ENCODE results near the gene MSLN.

Gene MSLN

DNA sequence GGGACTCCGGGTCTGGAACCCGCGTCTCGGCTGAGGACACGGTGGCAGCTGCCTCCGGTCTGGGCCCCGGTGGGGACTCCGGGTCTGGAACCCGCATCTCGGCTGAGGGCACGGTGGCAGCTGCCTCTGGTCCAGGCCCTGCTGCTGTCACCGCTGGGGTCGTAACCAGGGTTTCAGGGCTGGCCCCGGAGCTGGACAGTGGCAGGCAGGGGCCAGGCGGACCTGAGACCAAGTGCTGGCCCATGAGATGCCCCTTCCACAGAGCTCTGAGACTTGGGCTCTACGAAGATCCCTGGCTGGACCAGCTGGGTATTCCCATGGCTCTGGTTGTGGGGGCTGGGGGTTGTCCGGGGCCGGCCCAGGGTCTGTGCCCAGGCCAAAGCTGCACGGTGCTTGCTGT lies 23.9 kb downstream of the MSLN start:
- TF ChIP-seq, protein P1, sequence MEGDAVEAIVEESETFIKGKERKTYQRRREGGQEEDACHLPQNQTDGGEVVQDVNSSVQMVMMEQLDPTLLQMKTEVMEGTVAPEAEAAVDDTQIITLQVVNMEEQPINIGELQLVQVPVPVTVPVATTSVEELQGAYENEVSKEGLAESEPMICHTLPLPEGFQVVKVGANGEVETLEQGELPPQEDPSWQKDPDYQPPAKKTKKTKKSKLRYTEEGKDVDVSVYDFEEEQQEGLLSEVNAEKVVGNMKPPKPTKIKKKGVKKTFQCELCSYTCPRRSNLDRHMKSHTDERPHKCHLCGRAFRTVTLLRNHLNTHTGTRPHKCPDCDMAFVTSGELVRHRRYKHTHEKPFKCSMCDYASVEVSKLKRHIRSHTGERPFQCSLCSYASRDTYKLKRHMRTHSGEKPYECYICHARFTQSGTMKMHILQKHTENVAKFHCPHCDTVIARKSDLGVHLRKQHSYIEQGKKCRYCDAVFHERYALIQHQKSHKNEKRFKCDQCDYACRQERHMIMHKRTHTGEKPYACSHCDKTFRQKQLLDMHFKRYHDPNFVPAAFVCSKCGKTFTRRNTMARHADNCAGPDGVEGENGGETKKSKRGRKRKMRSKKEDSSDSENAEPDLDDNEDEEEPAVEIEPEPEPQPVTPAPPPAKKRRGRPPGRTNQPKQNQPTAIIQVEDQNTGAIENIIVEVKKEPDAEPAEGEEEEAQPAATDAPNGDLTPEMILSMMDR (IDR thresholded peaks at IDR 0.05): no peak
- no peak overlapping the region for H3K27ac ChIP-seq
- no peak overlapping the region for H3K4me3 ChIP-seq
- no peak for DNase-seq (ENCODE audit: low spot score)

- DNase-seq (ENCODE audit: low spot score): no peak
- H3K4me3 ChIP-seq: no peak overlapping the region
- TF ChIP-seq, protein P1 (IDR thresholded peaks at IDR 0.05): peak; percentile 25
- H3K27ac ChIP-seq: no peak overlapping the region
Observed at GRCh38 chr16:785563-786535, 25.3 kb downstream of the MSLN start.

GRCh38 chr16:787321-787966 lies 26.9 kb downstream of the MSLN start:
- H3K27ac ChIP-seq: peak overlapping the region in 1 of 2 donors; percentile 54
- H3K4me3 ChIP-seq: peak overlapping the region; percentile 100
- DNase-seq (ENCODE audit: low spot score): no peak
- TF ChIP-seq, protein P1 (IDR thresholded peaks at IDR 0.05): no peak

DNA sequence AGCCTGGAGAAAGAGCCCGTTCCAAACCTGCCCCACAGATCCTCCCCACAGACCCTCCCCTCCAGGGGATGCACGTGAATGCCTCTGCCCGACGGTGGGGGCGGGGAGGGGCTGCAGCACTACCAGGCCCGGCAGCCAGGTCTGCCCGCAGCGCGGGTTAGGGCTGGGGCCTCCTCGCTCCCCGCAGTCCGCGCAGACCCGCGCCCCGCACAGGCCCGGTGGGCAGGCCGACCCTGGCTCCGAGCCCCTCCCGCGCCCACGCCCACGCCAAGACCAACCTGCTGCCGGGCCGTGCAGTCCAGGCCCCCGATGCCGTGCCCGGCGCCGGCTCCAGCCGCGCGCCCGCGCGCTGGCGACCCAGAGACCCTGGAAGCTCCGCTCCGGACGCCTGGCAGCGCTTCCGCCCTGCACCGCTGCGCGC lies 27.5 kb downstream of the MSLN start, which contains the start of gene RPUSD1:
Gene RPUSD1 (minus strand): TSS at position 404 of the 421 bp plus-strand sequence. CDS start 644 bp downstream, outside the sequence.
- TF ChIP-seq, protein P1 (IDR thresholded peaks at IDR 0.05): no peak
- DNase-seq (ENCODE audit: low spot score): no peak
- Histone ChIP-seq H3K27ac (peak within 1 kb of the TSS; percentile 54 to 85), H3K4me3 (peak within 1 kb of the TSS; percentile 100)

- TF ChIP-seq, protein P1 (IDR thresholded peaks at IDR 0.05): no peak
- DNase-seq (ENCODE audit: low spot score): peak; percentile 92
- Histone ChIP-seq H3K4me3 (peak within 1 kb of the TSS; percentile 100), H3K27ac (peak within 1 kb of the TSS; percentile 54 to 85)
Observed at GRCh38 chr16:788399-789126, 28.0 kb downstream of the MSLN start, which contains the start of gene CHTF18. TSS of gene CHTF18 (plus strand) at chr16:788620. CDS start at chr16:788685, 65 bp downstream.

GRCh38 chr16:789191-789850 lies 28.8 kb downstream of the MSLN start:
- H3K27ac ChIP-seq: no peak overlapping the region
- no peak for DNase-seq (ENCODE audit: low spot score)
- H3K4me3 ChIP-seq: peak overlapping the region; percentile 100
- TF ChIP-seq, protein P1 (IDR thresholded peaks at IDR 0.05): no peak

Data from coronary artery (tissue), 2 donors.